ENCODE results near the gene RFX7.

GRCh38 chr15:56086566-56086965 lies 157.1 kb downstream of the RFX7 start:
- no peak for TF ChIP-seq EP300 (IDR thresholded peaks at IDR 0.05)
- no peak for TF ChIP-seq REST (IDR thresholded peaks at IDR 0.05)
- TF ChIP-seq POLR2A (IDR thresholded peaks at IDR 0.05; ENCODE audit: low read length): no peak
- no peak for TF ChIP-seq CTCF (IDR thresholded peaks at IDR 0.05)
- no peak for TF ChIP-seq ESRRA (IDR thresholded peaks at IDR 0.05; ENCODE audit: borderline replicate concordance, low read length)
- no peak for TF ChIP-seq RAD21 (conservative IDR thresholded peaks at IDR 0.05 in 1 of 2, IDR thresholded peaks at IDR 0.05 in 1 of 2)
- no peak for TF ChIP-seq PBX3 (IDR thresholded peaks at IDR 0.05)

Measured in A549 (cell line).